B cell (primary cell): ENCODE data around the gene NINL. TPM values are rescaled to one million over a fixed set of nuclear protein-coding genes. Genes with fewer than 3 reads are reported as not detected.

Experiments used
- ATAC-seq: fragments of 200-7000 bp; cut with Tn5 transposase; one replicate; pipeline ENCODE4 v1.10.0; 2021; ENCODE audit warnings: low read depth, mild to moderate bottlenecking, moderate number of reproducible peaks, moderate library complexity
- CTCF ChIA-PET: fragments of 350-600 bp; sonication (Branson Sonifier 250); formaldehyde crosslinking; loops from one replicate; lab custom pipeline; 2021; ENCODE audit warnings: antibody characterized with exemption, inconsistent platforms; lab: Charles Lee
- POLR2A ChIA-PET: fragments of 350-600 bp; sonication (Branson Sonifier 250); formaldehyde crosslinking; loops from one replicate; lab custom pipeline; 2021; ENCODE audit warnings: antibody characterized with exemption; lab: Charles Lee
- DNase-seq: peaks from one replicate; pipeline ENCODE4 v3.0.0; 2013
- H2AFZ ChIP-seq: 2 replicates; pipeline ENCODE4 v1.6.1; 2012; ENCODE audit warnings: mild to moderate bottlenecking, low read depth, low read length; ENCODE audit not compliant: insufficient read depth, poor library complexity, severe bottlenecking
- H3K27ac ChIP-seq, 2 donors: 1 replicate in 1 of 2; 2 replicates in 1 of 2; pipeline ENCODE4 v1.5.1; 2012 to 2013; ENCODE audit warnings: low read length in 2 of 2, mild to moderate bottlenecking in 2 of 2, moderate library complexity in 1 of 2
- H3K27me3 ChIP-seq, 4 experiments: fragments of 200-600 bp in 1 of 4; sonication (generic) in 1 of 4; replicated peaks in 1 of 4; 1 replicate in 2 of 4; 2 replicates in 2 of 4; pipeline versions ENCODE4 v1.6.1 to v1.7.0; 2013 to 2016; ENCODE audit warnings: low read length in 3 of 4, mild to moderate bottlenecking in 2 of 4, mixed read lengths in 1 of 4, moderate library complexity in 1 of 4; ENCODE audit not compliant: insufficient read depth in 4 of 4, control insufficient read depth in 3 of 4; ENCODE audit errors: control extremely low read depth in 1 of 4
- H3K36me3 ChIP-seq, 2 experiments: replicated peaks in 1 of 2; 1 replicate in 1 of 2; 2 replicates in 1 of 2; pipeline versions ENCODE4 v1.6.1 to v1.7.1; 2013; ENCODE audit warnings: low read length in 1 of 2; ENCODE audit not compliant: insufficient read depth in 2 of 2, control insufficient read depth in 1 of 2; ENCODE audit errors: control extremely low read depth in 1 of 2, extremely low read depth in 1 of 2
- H3K4me1 ChIP-seq, 2 donors: fragments of 200-600 bp in 1 of 2; sonication (generic) in 1 of 2; 1 replicate in 1 of 2; 2 replicates in 1 of 2; pipeline versions ENCODE4 v1.5.1 to v1.6.1; 2013 to 2017; ENCODE audit warnings: low read length in 2 of 2; ENCODE audit not compliant: control insufficient read depth in 2 of 2, insufficient read depth in 2 of 2
- H3K4me2 ChIP-seq: replicated peaks from 2 replicates; pipeline ENCODE3; 2012; ENCODE audit warnings: mild to moderate bottlenecking, low read depth, low read length; ENCODE audit not compliant: poor library complexity, severe bottlenecking
- H3K4me3 ChIP-seq, 5 experiments: fragments of 200-600 bp in 1 of 5; sonication (generic) in 1 of 5; 1 replicate in 3 of 5; 2 replicates in 2 of 5; pipeline versions ENCODE4 v1.5.1 to v1.7.0; 2011 to 2016; ENCODE audit warnings: low read length in 4 of 5, mild to moderate bottlenecking in 4 of 5, low read depth in 2 of 5, control low read depth in 1 of 5, moderate library complexity in 1 of 5; ENCODE audit not compliant: insufficient read depth in 1 of 5; ENCODE audit errors: control extremely low read depth in 1 of 5, extremely low read depth in 1 of 5
- H3K79me2 ChIP-seq: fragments of 200-600 bp; sonication (generic); one replicate; pipeline ENCODE4 v1.6.0; 2016; ENCODE audit warnings: low read length; ENCODE audit not compliant: control insufficient read depth, insufficient read depth
- H3K9ac ChIP-seq: fragments of 200-600 bp; sonication (generic); 2 replicates; pipeline ENCODE4 v1.6.1; 2017; ENCODE audit warnings: mild to moderate bottlenecking, low read length, moderate library complexity
- H3K9me3 ChIP-seq, 3 donors: one replicate each; pipeline versions ENCODE4 v1.6.1 to v1.7.1; 2013; ENCODE audit warnings: low read length in 2 of 3; ENCODE audit not compliant: control insufficient read depth in 2 of 3, insufficient read depth in 1 of 3; ENCODE audit errors: control extremely low read depth in 1 of 3
- H4K20me1 ChIP-seq: 2 replicates; pipeline ENCODE4 v1.6.0; 2012; ENCODE audit warnings: mild to moderate bottlenecking, low read length; ENCODE audit not compliant: insufficient read depth, control insufficient read depth, poor library complexity, severe bottlenecking
- H3K27ac Mint-ChIP-seq: one replicate; pipeline ENCODE4 v1.8.0; 2021; ENCODE audit warnings: mixed read lengths
- H3K27me3 Mint-ChIP-seq: one replicate; pipeline ENCODE4 v1.8.0; 2021; ENCODE audit warnings: mixed read lengths
- H3K4me1 Mint-ChIP-seq: one replicate; pipeline ENCODE4 v1.8.0; 2021; ENCODE audit warnings: mixed read lengths
- H3K4me3 Mint-ChIP-seq: one replicate; pipeline ENCODE4 v1.8.0; 2021; ENCODE audit warnings: mixed read lengths
- H3K9me3 Mint-ChIP-seq: one replicate; pipeline ENCODE4 v1.8.0; 2022; ENCODE audit warnings: mixed read lengths; ENCODE audit not compliant: insufficient read depth
- EZH2 ChIP-seq: IDR thresholded peaks from 2 replicates; pipeline ENCODE4 v1.6.1; 2012; ENCODE audit warnings: borderline replicate concordance, low read depth, mild to moderate bottlenecking, moderate library complexity, low read length; ENCODE audit not compliant: insufficient read depth, poor library complexity, severe bottlenecking
- WGBS: methylation state at CpG from one replicate; pipeline ENCODE4 v1.1.5; 2013; ENCODE audit warnings: missing lambda C conversion rate; ENCODE audit not compliant: insufficient coverage; 5-methylcytosine and 5-hydroxymethylcytosine counted together
- intact Hi-C: fragments of 100-400 bp; cut with micrococcal nuclease; formaldehyde crosslinking; loops from one replicate; pipeline ENCODE4 v1.10.0; 2022
- polyA plus RNA-seq: library from polyadenylated mRNA; depleted of rRNA; stranded (reverse); fragments of >200 nt; gene quantifications from 2 replicates; pipeline ENCODE4 v1.2.3, GENCODE V29; 2012
- total RNA-seq, 2 donors: library from RNA; stranded (reverse); fragments of 120-200 nt in 1 of 2; gene quantifications; 1 replicate in 1 of 2; 2 replicates in 1 of 2; pipeline versions ENCODE4 v1.2.3 to v1.2.4, GENCODE V29; 2013 to 2022
- TF ChIP-seq, protein P1 (sequence below): fragments of 200-600 bp; IDR thresholded peaks from one replicate; pipeline ENCODE4 v1.8.0; 2022; ENCODE audit warnings: antibody characterized with exemption, mild to moderate bottlenecking

Gene NINL
- total and polyA plus RNA-seq, 2 donors (not counting 1 experiment from before 2014, with no cell fraction given): 1.8 to 5.5 TPM

DNA sequence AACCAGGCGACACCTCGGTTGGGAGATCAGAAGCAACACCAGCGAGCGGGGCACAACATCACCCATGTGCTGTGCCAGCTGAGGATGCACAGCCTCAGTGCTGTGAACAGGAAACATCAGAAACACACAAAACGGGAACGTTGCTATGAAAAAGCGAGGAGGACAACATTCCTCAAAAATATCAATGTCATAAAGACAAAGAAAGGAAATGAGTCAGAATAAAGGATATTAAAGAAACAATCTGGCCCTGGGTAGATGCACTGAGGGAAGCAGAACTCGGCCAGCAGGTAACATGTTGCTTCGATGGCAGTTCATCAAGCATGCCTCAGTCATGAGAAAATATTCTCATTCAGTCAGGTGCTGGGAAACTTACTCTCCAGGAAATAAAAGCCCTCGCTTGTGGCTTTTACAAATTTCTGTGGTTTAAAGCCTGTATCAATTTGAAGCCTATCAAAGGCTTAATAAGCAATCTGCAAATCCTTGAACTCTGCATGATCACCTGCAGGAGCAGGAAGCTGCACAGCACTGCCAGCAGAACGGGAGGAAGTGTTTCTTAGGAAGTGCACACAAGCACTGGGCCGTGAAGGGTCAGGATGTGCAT lies 100.3 kb downstream of the NINL start:
- no peak overlapping the region for H3K27ac ChIP-seq
- 22% methylated on average over 7 of the region's 12 CpGs for WGBS
- no peak overlapping the region for H3K4me3 ChIP-seq
- H3K9ac ChIP-seq: no peak overlapping the region
- no peak for ATAC-seq
- no peaks in the 10 kb centered on the region for H3K27me3 ChIP-seq
- Mint-ChIP-seq H3K27ac (no peak overlapping the region), H3K4me1 (peaks cover 8% of the 10 kb centered on the region), H3K27me3 (no peaks in the 10 kb centered on the region), H3K4me3 (no peak overlapping the region), H3K9me3 (no peaks in the 10 kb centered on the region)
- no peaks in the 10 kb centered on the region for H3K79me2 ChIP-seq
- intact Hi-C loops: no loop called here
- no peaks in the 10 kb centered on the region for H4K20me1 ChIP-seq
- TF ChIP-seq, protein P1, sequence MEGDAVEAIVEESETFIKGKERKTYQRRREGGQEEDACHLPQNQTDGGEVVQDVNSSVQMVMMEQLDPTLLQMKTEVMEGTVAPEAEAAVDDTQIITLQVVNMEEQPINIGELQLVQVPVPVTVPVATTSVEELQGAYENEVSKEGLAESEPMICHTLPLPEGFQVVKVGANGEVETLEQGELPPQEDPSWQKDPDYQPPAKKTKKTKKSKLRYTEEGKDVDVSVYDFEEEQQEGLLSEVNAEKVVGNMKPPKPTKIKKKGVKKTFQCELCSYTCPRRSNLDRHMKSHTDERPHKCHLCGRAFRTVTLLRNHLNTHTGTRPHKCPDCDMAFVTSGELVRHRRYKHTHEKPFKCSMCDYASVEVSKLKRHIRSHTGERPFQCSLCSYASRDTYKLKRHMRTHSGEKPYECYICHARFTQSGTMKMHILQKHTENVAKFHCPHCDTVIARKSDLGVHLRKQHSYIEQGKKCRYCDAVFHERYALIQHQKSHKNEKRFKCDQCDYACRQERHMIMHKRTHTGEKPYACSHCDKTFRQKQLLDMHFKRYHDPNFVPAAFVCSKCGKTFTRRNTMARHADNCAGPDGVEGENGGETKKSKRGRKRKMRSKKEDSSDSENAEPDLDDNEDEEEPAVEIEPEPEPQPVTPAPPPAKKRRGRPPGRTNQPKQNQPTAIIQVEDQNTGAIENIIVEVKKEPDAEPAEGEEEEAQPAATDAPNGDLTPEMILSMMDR: no peak
- TF ChIP-seq EZH2: no peak
- H3K4me2 ChIP-seq: no peak overlapping the region
- CTCF ChIA-PET: no interaction called here
- H3K9me3 ChIP-seq: no peaks in the 10 kb centered on the region
- POLR2A ChIA-PET: no interaction called here
- H3K36me3 ChIP-seq: no peaks in the 10 kb centered on the region
- H2AFZ ChIP-seq: no peak overlapping the region
- DNase-seq: no peak
- H3K4me1 ChIP-seq: peaks cover 0 to 7% of the 10 kb centered on the region in 2 donors

DNA sequence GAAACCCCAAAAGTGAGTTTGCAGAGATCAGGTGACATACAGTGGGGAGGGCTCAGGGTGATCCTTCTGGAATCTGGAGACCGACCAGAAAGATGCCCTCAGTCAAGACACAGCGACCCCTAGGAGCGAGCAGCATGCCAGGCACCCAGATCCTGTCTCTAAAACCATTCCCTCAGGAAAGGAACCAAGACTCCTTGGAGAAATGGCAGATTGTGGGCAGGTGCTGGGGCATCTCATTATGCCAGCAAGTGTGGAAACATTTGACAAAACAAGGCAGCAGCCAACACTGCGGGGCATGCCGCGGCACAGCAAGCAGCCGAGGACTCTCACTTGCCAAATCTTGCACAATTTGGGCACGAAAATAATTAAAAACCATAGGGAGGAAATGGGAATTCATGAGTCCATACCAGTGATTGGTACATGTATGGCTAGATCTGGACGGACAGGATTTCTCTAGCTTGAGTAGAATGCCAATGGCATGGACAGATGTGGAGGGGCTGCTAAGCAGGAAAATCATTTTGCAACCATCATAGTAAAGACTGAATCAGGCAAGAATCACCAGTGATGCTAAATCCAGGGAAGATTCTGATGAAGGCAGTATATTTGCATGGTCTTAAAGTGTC lies 101.0 kb downstream of the NINL start:
- intact Hi-C loops: no loop called here
- no peaks in the 10 kb centered on the region for H3K27me3 Mint-ChIP-seq
- H2AFZ ChIP-seq: no peak overlapping the region
- ChIA-PET POLR2A (no interaction called here), CTCF (no interaction called here)
- DNase-seq: no peak
- no peak overlapping the region for H3K9ac ChIP-seq
- no peak overlapping the region for H3K27ac ChIP-seq
- WGBS: 94% methylated on average over 7 of the region's 9 CpGs
- no peaks in the 10 kb centered on the region for H3K9me3 Mint-ChIP-seq
- no peaks in the 10 kb centered on the region for H3K27me3 ChIP-seq
- H3K27ac Mint-ChIP-seq: no peak overlapping the region
- H3K4me3 ChIP-seq: no peak overlapping the region
- no peaks in the 10 kb centered on the region for H4K20me1 ChIP-seq
- H3K36me3 ChIP-seq: no peaks in the 10 kb centered on the region
- no peak for TF ChIP-seq EZH2
- TF ChIP-seq, protein P1: no peak
- H3K4me2 ChIP-seq: no peak overlapping the region
- H3K4me1 Mint-ChIP-seq: peaks cover 8% of the 10 kb centered on the region
- no peak for ATAC-seq
- peaks cover 0 to 7% of the 10 kb centered on the region in 2 donors for H3K4me1 ChIP-seq
- H3K4me3 Mint-ChIP-seq: no peak overlapping the region
- H3K79me2 ChIP-seq: no peaks in the 10 kb centered on the region
- H3K9me3 ChIP-seq: no peaks in the 10 kb centered on the region
